ENCODE measurements around the gene ANKRD66.

GRCh38 chr6:46764961-46765360 lies 18.2 kb downstream of the ANKRD66 start:
- TF ChIP-seq CTCF (IDR thresholded peaks at IDR 0.05; ENCODE audit: low read depth, low read length) = no peak
- no peak for TF ChIP-seq EZH2phosphoT487 (IDR thresholded peaks at IDR 0.05; ENCODE audit: low read depth)

Measured in OCI-LY3 (cell line).